Measurements from ENCODE around the gene RASGRP2. TPM values are rescaled to one million over a fixed set of nuclear protein-coding genes. Genes with fewer than 3 reads are reported as not detected.
"Not testable (repeated sequence)": the region's sequence is repeated elsewhere in the genome, so short reads cannot be mapped to it uniquely, and the experiment has no call there.

The RASGRP2 gene
- total RNA-seq, 4 donors from 2014 or later: 32.8 to 72.8 (median 34.9) TPM

DNA sequence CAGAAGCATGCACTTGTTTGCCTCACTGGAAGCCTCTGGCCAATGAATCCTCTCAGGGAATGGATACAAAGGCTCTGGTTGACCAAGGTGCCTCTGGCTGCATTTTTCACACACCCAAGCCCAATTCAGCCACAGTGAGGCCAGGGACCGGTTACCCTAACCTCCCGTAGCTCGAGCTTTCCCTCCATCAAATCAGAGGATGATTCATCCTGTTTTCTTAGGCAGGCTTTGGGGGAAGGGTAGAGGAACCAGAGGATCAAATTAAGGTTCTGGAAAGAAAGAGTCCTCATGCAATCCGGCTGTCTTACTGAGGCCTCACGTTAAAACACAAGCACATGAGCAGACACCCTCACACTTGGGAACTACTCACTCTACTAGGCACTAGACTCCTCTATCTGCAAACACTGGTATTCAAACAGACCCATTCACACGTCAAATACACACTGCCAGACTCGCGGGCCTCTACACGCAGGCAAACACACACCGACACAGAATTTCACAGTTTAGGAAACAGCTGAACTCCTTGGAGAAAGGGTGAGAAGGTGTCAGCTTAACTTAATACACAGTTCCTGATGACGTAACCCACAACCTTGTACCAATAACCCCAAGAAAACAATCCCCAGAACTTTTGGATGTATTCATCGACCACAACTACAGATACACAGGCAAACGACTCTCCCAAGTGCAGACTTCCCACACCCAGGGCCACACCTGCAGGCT is 33.4 kb downstream of the RASGRP2 start:
- WGBS: 55% methylated on average over 13 of the region's 13 CpGs

DNA sequence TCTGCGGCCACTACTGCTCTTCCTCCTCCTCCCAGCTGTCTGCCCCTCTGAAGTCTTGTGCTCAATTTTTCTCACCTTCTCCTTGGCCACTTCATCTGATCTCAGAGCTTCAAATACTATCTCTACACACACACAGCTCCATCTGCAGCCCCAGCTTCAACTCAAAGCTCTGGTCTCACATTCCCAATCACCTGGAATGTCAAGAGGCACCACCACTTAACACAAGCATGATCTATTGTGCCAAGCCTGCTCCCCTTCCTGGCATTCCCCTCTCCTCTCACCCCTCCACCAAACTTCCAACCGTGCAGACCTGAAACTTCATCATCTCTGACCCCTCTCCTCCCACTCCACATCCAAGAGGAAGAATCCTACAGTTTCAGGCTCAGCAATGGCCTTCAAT is 38.4 kb downstream of the RASGRP2 start:
- WGBS: 65% methylated on average over 2 of the region's 2 CpGs
- Histone ChIP-seq H3K27ac (replicated peaks in 1 of 4) (no peak overlapping the region), H3K4me1 (no peaks in the 10 kb centered on the region), H3K36me3 (no peaks in the 10 kb centered on the region), H3K9me3 (no peaks in the 10 kb centered on the region), H3K4me3 (no peak overlapping the region), H3K27me3 (peaks cover 0 to 73% (median 2%) of the 10 kb centered on the region in 4 donors)
- DNase-seq (ENCODE audit: extremely low spot score): no peak
- TF ChIP-seq POLR2A (IDR thresholded peaks at IDR 0.05; ENCODE audit: low read depth): no peak
- TF ChIP-seq, protein P1, sequence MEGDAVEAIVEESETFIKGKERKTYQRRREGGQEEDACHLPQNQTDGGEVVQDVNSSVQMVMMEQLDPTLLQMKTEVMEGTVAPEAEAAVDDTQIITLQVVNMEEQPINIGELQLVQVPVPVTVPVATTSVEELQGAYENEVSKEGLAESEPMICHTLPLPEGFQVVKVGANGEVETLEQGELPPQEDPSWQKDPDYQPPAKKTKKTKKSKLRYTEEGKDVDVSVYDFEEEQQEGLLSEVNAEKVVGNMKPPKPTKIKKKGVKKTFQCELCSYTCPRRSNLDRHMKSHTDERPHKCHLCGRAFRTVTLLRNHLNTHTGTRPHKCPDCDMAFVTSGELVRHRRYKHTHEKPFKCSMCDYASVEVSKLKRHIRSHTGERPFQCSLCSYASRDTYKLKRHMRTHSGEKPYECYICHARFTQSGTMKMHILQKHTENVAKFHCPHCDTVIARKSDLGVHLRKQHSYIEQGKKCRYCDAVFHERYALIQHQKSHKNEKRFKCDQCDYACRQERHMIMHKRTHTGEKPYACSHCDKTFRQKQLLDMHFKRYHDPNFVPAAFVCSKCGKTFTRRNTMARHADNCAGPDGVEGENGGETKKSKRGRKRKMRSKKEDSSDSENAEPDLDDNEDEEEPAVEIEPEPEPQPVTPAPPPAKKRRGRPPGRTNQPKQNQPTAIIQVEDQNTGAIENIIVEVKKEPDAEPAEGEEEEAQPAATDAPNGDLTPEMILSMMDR (IDR thresholded peaks at IDR 0.05): no peak
- TF ChIP-seq EP300 (IDR thresholded peaks at IDR 0.05): no peak
- no peak for TF ChIP-seq POLR2AphosphoS5 (IDR thresholded peaks at IDR 0.05)
- intact Hi-C loops (cut with DNase I): no loop called here

More for the DNA sequence above, 33.4 kb downstream of the RASGRP2 start:
- H3K27ac ChIP-seq (replicated peaks in 1 of 4): no peak overlapping the region
- peaks cover 9 to 31% (median 21%) of the 10 kb centered on the region in 4 donors for H3K4me1 ChIP-seq
- no peak for DNase-seq (ENCODE audit: extremely low spot score)
- H3K4me3 ChIP-seq: no peak overlapping the region
- H3K36me3 ChIP-seq: no peaks in the 10 kb centered on the region
- H3K9me3 ChIP-seq: no peaks in the 10 kb centered on the region
- H3K27me3 ChIP-seq: peaks cover 0 to 92% (median 45%) of the 10 kb centered on the region in 4 donors
- intact Hi-C loops (cut with DNase I): no loop called here
- TF ChIP-seq, protein P1 (IDR thresholded peaks at IDR 0.05): no peak
- no peak for TF ChIP-seq POLR2AphosphoS5 (IDR thresholded peaks at IDR 0.05)
- no peak for TF ChIP-seq POLR2A (IDR thresholded peaks at IDR 0.05; ENCODE audit: low read depth)
- TF ChIP-seq EP300 (IDR thresholded peaks at IDR 0.05): no peak

DNA sequence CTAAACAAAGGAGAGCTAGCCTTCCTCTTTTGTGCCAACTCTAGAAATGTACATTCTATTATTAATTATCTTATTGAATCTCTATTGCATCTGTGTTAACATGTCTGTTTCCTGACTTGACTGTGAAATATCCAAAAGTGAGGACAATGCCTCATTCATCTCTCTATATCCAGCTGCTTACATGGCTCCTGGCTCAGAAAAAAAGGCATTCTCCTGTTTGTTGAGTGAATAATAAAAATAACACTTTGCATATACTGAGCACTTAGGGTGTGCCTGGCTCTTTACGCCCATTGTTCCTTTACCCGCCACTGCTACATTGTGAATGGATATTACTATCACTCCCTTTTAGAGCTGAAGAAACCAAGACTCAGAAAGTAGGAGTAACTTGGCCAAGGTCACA is 40.9 kb downstream of the RASGRP2 start:
- no peak for DNase-seq (ENCODE audit: extremely low spot score)
- peaks cover 0 to 53% (median 0%) of the 10 kb centered on the region in 4 donors for H3K27me3 ChIP-seq
- H3K9me3 ChIP-seq: no peaks in the 10 kb centered on the region
- intact Hi-C loops (cut with DNase I): no loop called here
- TF ChIP-seq POLR2AphosphoS5 (IDR thresholded peaks at IDR 0.05): no peak
- no peak for TF ChIP-seq POLR2A (IDR thresholded peaks at IDR 0.05; ENCODE audit: low read depth)
- TF ChIP-seq, protein P1 (IDR thresholded peaks at IDR 0.05): no peak
- TF ChIP-seq EP300 (IDR thresholded peaks at IDR 0.05): no peak
- H3K4me3 ChIP-seq: no peak overlapping the region
- no peak overlapping the region for H3K27ac ChIP-seq (replicated peaks in 1 of 4)
- WGBS: 91% methylated on average over 2 of the region's 2 CpGs
- no peaks in the 10 kb centered on the region for H3K4me1 ChIP-seq
- H3K36me3 ChIP-seq: no peaks in the 10 kb centered on the region

DNA sequence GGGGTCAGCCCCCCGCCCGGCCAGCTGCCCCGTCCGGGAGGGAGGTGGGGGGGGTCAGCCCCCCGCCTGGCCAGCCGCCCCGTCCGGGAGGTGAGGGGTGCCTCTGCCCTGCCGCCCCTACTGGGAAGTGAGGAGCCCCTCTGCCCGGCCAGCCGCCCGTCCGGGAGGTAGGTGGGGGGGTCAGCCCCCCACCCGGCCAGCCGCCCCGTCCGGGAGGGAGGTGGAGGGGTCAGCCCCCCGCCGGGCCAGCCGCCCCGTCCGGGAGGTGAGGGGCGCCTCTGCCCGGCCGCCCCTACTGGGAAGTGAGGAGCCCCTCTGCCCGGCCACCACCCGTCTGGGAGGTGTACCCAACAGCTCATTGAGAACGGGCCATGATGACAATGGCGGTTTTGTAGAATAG is 42.0 kb downstream of the RASGRP2 start:
- WGBS: no CpG with 5 or more reads among the region's 29 CpGs
- H3K27ac ChIP-seq (replicated peaks in 1 of 4); H3K9me3 ChIP-seq; DNase-seq (ENCODE audit: extremely low spot score); H3K36me3 ChIP-seq; H3K4me3 ChIP-seq; H3K4me1 ChIP-seq; intact Hi-C loops (cut with DNase I): not testable (repeated sequence)
- H3K27me3 ChIP-seq: peaks cover 0 to 46% (median 0%) of the 10 kb centered on the region in 4 donors

DNA sequence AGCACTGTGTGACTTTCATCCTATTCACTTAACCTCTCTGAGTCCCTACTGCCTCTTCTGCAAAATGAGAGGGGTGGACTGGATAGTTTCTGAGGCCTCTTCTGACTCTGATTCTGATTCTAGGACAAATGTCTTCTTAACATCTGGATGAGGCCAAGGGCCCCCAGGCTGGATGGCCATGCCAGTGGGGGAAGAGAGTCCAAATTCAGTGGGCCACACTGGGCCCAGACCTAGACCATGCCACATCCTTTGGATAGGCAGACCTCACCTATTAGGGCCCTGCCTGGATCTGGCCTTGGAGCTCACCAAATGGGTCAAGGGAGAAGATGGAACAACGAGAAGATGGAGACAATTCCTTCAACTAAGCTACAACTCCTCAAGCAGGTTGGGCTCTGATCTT is 45.5 kb downstream of the RASGRP2 start:
- DNase-seq (ENCODE audit: extremely low spot score): no peak
- Histone ChIP-seq H3K36me3 (no peaks in the 10 kb centered on the region), H3K4me3 (no peak overlapping the region), H3K4me1 (no peaks in the 10 kb centered on the region), H3K27ac (replicated peaks in 1 of 4) (no peak overlapping the region), H3K9me3 (no peaks in the 10 kb centered on the region), H3K27me3 (peaks cover 0 to 45% (median 0%) of the 10 kb centered on the region in 4 donors)
- TF ChIP-seq POLR2AphosphoS5 (IDR thresholded peaks at IDR 0.05) (no peak), EP300 (IDR thresholded peaks at IDR 0.05) (no peak), POLR2A (IDR thresholded peaks at IDR 0.05; ENCODE audit: low read depth) (no peak)
- TF ChIP-seq, protein P1 (IDR thresholded peaks at IDR 0.05): no peak
- 73% methylated on average over 1 of the region's 1 CpG for WGBS
- intact Hi-C loops (cut with DNase I): no loop called here

Data from esophagus muscularis mucosa (tissue), 4 donors.